ENCODE results near the gene SPATA32.

Gene SPATA32

DNA sequence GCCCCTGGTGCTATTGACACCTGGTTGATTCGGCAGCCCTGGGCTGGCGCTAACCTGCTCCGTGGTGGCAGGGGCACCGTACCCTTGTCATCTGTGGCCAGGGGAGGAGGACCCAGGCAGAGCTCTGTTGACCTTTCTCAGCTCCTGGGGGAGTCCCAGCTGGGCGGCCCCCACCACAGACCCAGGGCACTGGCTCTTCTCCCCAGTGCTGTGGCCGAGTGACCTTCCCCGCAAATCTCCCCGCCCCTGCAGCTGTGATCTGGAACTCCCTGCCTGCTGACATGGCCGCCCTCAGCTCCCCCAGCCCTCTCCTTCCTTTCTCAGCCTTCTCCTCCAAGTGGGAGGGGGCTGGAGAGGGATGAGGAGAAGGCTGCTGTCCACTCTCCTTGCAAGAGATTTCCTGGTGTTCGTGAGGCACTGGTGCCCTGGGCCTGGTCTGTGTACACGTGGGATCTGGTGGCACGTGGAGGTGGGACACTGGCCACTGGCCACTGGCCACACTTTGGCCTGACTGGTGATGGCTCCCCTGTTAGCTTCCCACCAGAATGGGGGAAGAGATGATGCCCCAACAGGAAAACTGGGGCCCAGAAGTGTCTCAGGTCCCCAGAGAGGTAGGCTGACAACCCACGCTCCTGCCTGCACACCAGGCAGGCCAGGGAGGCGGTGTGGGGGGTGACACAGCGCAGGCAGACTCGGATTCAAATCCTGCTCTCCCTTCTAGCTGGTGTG is 32.0 kb downstream of the SPATA32 start:
- DNase-seq (ENCODE audit: low read depth in 2 of 2), result no peak

DNA sequence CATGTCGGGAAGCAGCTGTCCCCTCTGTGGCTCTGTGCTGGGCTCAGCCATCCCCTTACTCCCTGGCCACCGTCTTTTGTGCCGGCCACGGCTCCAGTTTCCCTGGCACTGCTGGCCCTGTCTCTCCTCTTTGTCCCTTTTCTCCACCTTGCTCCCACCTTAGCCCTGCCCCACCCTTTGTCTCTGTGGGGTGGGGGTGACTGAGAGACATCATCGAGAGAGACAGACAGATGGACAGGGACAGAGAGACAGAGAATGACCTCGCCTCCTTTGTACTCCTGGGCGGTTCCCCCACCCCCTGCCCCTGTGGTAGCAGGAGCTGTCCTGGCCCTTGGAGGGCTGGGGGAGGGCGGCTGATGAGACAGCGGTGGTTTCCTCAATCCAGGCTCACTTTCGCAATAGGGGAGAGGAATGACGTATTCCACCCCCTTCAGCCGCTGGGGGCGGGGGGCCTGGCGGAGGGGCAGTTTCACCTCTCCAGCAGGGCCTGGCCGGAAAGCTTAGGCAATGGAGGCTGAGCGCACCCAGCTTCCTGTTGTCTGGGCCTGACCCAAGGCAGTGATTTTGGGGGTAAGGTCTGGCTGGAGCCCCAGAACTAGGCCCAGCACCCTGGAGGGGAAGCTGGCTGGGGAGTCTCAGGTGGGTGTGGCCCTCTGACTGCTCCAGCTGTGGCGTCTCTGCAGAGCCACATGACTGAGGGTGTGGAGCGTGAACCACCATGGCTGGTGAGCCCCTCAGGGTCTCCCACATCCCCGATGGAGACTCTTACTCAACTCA is 32.9 kb downstream of the SPATA32 start:
- DNase-seq (ENCODE audit: low read depth in 2 of 2), result peak; percentile 83

DNA sequence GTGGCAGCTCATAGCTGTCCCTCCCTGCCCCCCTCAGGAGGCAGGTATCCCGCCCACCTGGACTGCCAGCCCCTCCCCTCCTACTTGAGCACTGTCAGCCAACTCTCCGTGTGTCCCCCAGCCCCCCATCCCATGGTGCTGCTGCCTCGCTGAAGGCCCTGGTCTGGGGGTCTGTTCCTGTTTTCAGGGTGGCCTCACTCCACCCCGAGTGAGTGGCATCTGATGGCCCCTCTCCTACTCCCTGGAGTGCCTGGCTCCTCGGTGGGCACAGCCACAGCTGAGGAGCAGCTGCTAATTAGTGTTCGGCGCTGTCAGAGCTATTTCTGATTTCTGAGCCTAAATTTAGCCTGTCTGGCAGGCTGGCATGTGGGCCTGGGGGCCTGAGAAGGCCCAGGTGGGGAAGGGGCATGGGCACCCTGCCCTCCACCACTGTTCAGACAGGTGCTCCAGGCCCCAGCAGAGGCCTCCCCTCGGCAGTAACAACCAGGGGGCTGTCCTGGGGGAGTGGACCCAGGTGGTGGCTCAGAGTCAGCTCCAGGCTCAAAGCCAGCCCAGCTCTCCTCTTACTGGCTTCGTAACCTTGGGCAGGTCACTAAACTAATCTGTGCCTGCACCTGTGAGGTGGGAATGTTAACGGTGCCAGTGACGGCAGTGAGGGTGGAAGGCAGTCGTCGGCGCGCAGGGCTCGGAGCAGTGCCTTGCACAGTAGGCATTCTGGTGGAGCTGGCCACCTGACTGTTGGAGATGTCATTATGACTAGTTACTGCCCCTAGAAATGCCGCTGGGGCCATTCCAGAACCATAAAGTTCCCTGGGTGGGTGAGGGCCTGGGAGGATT is 33.8 kb downstream of the SPATA32 start:
- no peak for DNase-seq (ENCODE audit: low read depth in 2 of 2)

DNA sequence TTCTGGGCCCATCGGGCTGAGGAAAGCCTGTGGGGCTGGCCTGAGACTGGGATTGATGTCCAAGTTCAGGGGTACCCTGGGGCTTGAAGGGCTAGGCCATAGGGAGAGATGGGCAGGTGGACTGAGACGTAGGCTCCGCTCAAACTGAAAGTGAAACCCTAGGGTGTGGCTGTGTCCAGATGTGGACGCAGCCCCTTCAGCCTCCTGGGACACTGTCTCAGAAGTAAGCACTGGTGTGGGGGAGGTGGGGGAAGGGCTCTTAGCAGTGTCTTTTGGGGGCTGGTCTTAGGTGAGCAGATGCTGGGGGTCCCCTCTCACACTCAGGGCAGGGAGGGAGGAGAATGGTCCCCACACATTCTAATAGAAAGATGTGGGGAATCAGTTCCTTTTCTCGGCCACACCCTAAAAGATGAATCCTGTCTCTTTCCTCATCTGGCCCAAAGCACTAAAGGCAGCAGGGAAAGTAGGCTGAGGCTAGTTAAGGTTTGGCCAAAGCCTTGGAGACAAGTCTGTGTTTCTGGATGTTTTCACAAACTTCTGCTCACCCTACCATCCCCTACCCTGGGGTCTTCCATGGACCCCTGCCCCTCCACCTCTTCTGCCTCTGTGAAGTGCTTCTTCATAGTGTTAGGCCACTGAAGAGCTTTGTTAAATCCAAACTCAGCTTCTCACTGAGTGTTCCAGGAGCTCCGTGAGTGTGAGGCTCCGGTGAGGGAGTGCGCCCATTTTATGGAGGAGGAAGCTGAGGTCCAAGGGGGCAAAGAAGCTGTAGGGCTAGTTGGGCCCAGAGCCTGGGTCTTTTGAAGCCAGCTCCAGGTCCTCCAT is 34.6 kb downstream of the SPATA32 start:
- DNase-seq (ENCODE audit: low read depth in 2 of 2), result no peak

DNA sequence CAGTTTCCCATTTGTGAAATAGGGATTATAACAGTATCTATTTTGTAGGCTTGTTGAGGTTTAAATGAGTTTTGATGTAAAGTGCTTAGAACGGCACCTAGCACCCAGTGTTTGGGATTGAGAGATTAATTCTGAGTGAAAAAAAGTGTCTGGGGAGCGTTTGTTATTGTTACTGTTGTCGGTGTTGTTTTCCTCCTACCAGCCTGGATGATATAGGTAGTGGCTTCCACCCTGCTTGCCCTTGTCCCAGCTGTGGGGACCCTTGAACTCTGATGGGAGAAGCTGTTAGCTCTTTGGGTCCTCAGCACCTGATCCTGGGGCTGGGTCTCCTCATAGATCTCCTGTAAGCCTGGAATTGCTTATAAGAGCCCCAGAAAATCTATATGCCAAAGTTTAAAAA is 35.3 kb downstream of the SPATA32 start:
- no peak for DNase-seq (ENCODE audit: low read depth in 2 of 2)

DNA sequence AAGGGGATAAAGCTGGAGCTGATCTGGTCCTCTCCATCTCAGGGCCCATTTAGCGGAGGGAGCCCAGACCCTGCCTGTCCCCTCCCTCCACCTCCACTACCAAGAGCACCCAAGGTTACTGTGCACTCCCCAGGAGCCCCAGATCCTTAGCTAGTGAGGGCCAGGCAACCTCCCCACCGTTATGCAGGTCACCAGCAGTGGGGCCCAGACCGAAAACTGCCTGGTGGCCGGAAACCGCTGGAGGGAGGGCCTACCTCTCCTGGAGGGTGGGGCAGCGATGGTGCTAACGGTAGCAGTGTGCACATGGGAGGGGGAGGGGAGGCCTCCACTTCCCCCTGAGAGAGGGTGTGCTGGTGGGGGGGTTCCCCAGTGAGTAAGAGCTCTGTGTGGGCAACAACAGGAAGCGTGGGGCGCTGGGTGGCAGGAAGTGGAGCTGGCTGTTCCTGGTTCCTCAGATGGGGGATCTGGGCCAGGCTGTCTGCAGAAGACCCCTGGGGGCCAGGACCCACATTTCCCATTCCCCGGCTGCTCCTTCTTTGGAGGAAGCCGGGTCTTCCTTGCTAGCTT is 35.8 kb downstream of the SPATA32 start:
- no peak for DNase-seq (ENCODE audit: low read depth in 2 of 2)

DNA sequence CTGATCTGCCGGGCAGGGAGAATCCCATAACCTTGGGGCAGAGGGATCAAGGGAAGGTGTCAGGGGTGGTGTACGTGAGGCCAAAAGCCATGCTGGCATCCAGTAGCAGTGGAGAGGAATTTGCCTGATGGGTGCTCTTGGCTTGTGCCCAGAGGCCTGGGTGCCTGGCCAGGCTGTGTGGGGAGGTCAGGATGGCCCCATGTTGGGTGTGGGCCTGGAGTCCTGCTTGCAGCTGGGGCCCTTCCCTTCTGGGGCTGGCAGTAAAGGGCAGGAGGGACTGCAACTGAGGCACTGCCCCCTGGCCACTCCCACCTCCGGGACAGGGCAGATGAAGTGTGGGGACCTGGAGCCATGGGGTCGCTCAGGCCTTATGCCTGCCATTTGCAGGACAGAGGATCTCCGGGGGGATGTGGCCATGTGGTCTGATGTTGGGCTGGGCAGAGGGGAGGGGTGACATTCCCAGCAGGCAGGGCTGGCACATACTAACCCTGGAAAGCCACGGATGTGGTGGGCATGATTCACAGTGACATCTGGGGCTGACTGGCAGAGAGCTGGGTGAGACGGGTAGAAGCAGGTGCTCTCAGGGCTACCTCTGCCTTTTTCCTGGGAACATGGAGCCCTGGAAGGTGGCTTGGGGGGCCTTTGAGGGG is 36.7 kb downstream of the SPATA32 start:
- DNase-seq (ENCODE audit: low read depth in 2 of 2), result no peak

DNA sequence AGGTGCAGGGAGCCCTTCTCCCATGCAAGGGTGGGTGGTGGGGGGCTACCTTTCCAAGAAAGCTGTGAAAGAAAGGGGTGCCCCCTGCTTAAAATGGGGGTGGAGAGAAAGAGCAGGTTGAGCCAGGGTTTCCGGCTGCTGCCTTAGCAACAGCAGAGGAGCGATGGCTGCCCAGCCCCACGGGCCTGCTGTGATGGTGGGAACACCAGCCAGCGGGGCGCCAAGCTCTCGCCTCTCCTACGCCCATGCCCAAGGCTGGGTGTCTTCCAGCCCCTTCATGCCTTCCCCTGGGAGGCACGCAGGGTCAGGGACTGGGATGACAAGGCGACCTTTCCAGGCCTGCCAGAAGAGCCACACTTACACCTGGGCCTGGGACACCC is 37.2 kb downstream of the SPATA32 start:
- DNase-seq (ENCODE audit: low read depth in 2 of 2), result no peak

DNA sequence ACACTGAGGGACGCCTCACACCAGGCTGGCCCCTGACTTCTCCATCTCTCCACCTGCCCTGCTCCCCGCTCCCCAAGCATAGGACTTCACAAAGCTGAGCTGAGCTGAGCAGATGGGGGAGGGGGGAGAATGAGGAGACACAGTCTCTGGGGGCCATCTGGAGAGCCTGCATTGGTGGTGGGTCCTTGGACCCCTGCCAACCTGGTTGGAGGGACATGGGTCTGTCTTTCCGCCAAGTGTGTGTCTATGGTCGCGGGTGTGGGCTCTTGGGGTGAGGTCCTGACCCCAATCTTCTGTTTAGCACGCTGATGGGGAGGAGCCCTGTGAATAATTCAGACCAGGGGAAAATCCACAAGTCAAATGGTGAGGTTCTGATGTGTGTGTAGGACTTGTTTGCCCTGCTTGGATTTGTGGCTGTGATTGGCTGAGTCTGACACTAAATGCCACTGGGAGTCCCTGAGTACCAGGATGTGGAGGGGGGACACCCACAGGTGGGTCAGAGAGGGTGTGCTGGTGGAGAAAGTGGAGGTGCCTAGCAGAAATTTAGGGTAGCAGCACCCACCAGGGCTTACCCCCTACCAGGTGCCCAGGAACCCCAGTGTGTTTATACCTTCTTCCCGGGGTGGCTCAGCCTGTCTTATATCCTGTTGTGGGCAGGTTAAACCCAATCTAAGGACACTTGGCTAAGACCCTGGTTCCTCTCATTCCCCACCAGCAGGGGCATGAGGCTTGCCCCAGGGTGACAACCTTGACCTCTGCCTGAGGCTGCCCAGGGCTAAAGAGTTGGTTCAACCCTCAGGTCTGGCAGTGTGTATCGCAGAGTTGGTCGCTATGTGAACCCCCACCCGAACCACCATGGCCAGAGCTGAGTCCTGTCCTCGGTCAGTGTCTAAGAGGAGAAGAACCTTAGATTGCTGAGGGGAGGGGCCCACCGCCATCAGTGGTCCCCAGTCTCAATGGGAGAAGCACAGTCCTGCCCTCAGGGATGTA is 38.1 kb downstream of the SPATA32 start:
- DNase-seq (ENCODE audit: low read depth in 2 of 2), result no peak

DNA sequence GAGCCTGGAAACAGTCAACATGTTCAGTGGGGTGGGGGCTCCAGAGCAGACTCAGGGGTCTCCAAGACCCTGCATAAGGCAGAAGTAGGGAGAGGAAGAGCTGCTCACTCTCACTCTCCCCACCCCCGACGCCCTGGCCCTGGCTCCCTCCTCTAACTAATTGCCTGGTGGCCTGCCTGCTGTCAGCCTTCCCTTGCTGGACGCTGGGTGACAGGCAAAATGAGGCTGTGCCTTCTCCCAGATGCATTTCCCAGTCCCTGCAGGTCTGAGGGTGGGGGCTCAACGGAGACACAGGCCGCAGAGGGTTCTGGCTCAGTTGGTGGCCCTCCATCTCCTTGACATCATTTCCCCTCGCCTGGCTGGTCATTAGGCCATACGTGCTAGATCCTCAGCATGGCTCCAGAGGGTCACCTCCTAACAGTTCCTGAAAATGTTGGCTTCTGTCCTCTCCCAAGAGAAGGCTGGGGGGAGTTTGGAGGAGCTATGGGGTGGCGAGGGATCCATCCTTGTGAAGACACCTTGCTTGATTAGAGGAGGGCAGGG is 38.8 kb downstream of the SPATA32 start:
- DNase-seq (ENCODE audit: low read depth in 2 of 2), result no peak

DNA sequence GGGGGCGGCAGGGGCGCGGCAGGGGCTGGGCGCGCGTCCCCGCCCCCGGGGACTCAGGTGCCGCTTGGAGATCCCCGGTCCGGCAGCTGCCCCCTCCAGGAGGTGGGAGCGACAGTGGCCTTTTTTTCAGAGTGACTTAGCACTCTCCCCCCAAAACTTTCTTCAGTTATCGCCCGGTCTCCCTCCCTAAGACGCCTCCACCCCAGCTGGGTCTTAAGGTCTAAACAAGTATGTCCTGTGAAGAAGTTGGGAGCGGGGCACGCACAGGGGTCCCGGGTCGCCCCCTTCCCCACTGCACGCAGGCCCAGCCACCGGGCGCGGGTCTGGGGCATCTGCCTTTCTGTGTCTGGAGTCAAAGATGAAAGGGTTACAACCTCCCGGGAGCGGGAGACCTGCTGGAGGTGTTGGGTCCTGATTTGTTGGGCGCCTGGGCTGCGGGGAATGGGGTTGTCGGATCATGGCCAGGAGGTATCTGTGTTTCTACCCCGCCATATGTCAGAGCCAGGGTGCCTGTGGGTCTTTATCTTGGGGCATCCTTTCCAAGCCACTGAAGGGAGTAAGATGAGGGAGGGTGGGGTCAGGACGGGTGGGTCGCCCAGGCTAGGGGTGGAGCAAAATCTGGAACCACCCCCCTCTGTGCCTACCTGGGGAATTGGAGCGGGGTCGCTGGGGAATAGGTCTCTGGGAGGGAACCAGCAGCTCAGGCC is 39.5 kb downstream of the SPATA32 start:
- no peak for DNase-seq (ENCODE audit: low read depth in 2 of 2)

DNA sequence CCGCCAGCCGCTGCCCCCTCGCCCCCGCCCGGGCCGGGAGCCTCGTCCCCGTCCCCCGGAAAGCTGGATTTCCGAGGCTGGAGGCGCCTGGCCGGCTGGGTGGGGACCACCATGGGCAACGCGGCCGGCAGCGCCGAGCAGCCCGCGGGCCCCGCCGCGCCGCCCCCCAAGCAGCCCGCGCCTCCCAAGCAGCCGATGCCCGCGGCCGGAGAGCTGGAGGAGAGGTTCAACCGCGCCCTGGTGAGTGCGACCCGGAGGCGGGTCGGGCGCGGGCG is 39.9 kb downstream of the SPATA32 start:
- DNase-seq (ENCODE audit: low read depth in 2 of 2), result no peak

DNA sequence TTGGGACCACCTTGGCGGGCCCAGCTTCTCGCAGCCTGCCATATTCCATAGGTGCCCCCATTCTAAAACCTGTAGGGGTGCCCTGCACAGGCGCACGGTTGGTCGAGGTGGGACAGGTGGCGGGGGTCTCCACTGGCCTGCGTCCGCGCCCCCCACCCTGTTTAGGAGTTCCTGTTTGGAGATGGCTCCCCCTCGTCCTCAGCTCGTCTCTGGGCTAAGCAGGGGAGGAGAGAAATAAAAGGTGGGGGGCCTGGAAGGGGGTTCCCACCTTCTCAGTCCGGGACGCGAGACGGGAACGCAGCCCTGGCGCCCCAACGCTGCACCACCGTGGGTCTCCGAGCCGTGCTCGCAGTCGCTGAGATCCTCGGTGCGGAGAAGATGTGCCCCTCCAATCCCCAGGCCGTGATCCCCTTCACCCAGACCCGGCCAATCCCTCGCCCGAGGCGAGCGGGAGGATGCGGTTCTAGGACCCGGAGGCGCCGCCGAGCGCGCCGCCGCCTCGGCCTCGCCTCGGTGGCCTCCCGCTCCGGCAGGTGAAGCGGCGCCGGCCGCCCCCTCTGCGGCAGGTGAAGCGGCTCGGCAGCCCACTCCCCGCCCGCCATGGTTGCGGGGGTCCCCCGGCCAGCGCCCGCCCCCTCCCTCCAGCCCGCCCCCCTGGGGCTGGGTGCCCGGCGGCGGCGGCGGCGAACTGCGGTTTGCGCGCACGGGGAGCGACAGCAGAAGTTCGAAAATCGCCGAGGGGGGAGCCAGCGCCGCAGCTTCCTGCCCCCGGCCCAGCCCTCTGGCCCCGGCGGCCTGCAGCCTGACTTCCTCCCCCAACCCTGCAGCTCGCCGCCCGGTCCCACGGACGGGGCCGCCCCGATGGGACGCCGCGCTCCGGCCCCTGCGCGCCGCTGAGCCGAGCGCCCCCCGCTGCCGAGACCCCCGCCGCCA is 40.5 kb downstream of the SPATA32 start, which contains the start of gene FMNL1:
Gene FMNL1 (plus strand): TSS at position 805 of the 933 bp plus-strand sequence. CDS start 240 bp downstream, outside the sequence.
- no peak for DNase-seq (ENCODE audit: low read depth in 2 of 2)

DNA sequence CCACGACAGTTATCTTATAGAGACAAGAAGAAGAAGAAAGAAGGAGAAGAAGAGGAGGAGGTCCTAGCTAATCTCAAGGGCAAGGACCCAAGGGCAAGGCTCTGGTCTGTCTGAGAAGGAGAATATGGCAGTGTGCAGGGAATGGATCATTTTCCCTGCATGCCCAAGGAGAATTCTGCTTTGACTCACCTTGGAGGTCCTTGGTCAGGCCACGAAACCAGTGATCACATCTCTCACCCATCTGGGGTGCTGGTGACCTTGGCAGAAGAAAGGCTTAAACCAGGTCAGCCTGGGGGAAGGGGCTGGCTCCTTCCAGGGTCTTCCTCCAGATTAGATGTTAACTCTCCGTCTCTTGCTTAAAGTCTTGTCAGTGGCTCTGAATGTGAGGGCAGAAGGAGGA is 41.8 kb downstream of the SPATA32 start:
- DNase-seq (ENCODE audit: low read depth in 2 of 2), result no peak

DNA sequence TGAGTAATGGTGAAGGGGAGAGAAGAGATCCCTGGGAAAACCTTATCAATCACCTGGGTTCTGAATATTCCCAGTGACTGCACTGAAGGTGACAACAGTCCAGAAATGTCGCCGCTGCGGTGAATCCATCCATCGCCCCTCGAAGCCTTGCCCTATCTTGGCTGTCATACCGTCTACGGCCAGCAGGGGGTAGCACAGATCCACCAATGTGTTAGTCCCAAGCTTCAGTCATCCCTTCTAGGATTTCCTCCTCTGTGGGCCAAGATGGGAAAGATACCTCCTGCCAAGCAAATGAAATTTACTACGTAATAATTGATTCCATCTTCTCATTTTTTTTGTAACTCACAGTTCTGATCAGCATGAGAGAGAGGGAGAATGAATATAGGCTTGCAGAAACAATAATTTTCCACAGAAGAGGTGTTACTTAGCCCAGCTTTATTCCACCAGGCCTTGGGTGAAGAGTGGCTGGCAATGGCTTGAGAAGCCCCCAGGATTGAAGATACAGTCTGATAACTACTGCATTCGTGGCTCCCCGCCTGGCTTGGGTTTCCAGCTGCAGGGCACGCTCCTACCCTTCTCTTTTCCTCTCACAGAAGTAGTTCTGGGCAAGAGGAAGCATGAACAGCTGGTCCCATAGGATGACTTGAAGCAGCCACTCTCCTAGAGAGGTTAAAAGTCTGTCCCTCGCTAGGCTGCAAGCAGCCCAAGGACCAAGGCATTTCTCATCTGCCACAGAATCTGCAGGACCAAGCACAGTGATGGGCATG is 42.8 kb downstream of the SPATA32 start:
- DNase-seq (ENCODE audit: low read depth in 2 of 2), result peak; percentile 83 to 86
